Prostate gland (tissue), 2 donors: ENCODE results near the gene PRKAR1B.

Source experiments
- POLR2A ChIP-seq: fragments of 450-650 bp; IDR thresholded peaks from one replicate; pipeline ENCODE4 v1.6.1; 2016; ENCODE audit warnings: antibody characterized with exemption, mild to moderate bottlenecking
- POLR2AphosphoS5 ChIP-seq: sonication (generic); formaldehyde crosslinking; IDR thresholded peaks from one replicate; pipeline ENCODE4 v1.6.1; 2017; ENCODE audit warnings: antibody characterized with exemption
- TF ChIP-seq, protein P1 (sequence below), 4 experiments: fragments of 200-600 bp in 2 of 4; fragments of 450-650 bp in 2 of 4; sonication (generic) in 2 of 4; IDR thresholded peaks; 1 replicate in 3 of 4; 2 replicates in 1 of 4; pipeline ENCODE4 v1.5.1; 2016 to 2019; ENCODE audit warnings: antibody characterized with exemption in 4 of 4, mild to moderate bottlenecking in 2 of 4, moderate library complexity in 2 of 4

DNA sequence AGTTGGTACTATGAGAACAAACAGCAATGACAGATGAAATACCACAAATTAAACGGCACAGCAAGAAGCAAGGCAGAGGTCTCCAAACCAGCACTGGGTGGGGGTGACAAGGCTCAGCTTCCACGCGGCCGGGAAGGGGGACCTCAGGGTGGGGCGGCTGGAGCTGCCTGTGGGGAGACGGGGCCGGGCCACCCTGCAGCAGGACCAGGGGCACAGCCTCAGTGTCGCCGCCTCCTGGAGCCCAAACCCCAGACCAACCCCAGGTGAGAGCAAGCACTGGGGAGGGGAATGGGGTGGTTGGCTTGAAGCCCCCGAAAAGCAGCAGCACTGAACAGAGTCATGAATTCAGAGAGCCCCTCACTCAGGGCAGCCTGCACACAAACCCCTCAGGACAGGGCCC, 49.3 kb upstream of the PRKAR1B start:
- TF ChIP-seq, protein P1, sequence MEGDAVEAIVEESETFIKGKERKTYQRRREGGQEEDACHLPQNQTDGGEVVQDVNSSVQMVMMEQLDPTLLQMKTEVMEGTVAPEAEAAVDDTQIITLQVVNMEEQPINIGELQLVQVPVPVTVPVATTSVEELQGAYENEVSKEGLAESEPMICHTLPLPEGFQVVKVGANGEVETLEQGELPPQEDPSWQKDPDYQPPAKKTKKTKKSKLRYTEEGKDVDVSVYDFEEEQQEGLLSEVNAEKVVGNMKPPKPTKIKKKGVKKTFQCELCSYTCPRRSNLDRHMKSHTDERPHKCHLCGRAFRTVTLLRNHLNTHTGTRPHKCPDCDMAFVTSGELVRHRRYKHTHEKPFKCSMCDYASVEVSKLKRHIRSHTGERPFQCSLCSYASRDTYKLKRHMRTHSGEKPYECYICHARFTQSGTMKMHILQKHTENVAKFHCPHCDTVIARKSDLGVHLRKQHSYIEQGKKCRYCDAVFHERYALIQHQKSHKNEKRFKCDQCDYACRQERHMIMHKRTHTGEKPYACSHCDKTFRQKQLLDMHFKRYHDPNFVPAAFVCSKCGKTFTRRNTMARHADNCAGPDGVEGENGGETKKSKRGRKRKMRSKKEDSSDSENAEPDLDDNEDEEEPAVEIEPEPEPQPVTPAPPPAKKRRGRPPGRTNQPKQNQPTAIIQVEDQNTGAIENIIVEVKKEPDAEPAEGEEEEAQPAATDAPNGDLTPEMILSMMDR (IDR thresholded peaks at IDR 0.05), result no peak
- no peak for TF ChIP-seq POLR2A
- no peak for TF ChIP-seq POLR2AphosphoS5
